Upper lobe of left lung (tissue), 4 donors: ENCODE data around the gene PRICKLE1.

Experiments
- POLR2AphosphoS5 ChIP-seq, 2 donors: sonication (generic); formaldehyde crosslinking; IDR thresholded peaks; one replicate each; pipeline ENCODE4 v1.5.1; 2017; ENCODE audit warnings: antibody characterized with exemption in 2 of 2
- TF ChIP-seq, protein P1 (sequence below), 6 experiments: fragments of 450-650 bp in 4 of 6; fragments of 200-600 bp in 2 of 6; sonication (generic) in 2 of 6; IDR thresholded peaks; one replicate each; pipeline ENCODE4 v1.5.1; 2016 to 2019; ENCODE audit warnings: antibody characterized with exemption in 6 of 6

DNA sequence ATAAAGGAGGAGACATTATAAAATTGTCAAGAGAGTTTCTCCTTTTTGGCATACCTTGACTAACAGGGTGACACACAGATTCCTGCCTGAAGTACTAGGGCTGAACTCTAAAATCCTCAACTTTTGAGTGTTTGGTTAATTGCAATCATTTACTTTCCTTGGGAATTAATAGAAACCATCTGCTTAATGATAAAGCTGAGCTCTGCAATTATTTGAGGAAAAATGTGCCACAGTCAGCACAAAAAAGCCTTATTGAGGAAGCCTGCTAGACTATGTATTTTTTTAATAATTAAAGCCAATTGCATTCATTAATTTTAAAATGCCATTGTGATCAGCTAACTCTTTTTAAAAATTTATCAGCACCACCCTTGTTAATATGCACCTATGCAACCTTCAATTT lies 38.7 kb downstream of the PRICKLE1 start:
- no peak for TF ChIP-seq POLR2AphosphoS5 (IDR thresholded peaks at IDR 0.05)
- TF ChIP-seq, protein P1, sequence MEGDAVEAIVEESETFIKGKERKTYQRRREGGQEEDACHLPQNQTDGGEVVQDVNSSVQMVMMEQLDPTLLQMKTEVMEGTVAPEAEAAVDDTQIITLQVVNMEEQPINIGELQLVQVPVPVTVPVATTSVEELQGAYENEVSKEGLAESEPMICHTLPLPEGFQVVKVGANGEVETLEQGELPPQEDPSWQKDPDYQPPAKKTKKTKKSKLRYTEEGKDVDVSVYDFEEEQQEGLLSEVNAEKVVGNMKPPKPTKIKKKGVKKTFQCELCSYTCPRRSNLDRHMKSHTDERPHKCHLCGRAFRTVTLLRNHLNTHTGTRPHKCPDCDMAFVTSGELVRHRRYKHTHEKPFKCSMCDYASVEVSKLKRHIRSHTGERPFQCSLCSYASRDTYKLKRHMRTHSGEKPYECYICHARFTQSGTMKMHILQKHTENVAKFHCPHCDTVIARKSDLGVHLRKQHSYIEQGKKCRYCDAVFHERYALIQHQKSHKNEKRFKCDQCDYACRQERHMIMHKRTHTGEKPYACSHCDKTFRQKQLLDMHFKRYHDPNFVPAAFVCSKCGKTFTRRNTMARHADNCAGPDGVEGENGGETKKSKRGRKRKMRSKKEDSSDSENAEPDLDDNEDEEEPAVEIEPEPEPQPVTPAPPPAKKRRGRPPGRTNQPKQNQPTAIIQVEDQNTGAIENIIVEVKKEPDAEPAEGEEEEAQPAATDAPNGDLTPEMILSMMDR (IDR thresholded peaks at IDR 0.05): no peak
